ENCODE results near the gene BBS1. TPM values are rescaled to one million over a fixed set of nuclear protein-coding genes. Genes with fewer than 3 reads are reported as not detected.

The BBS1 gene
- total RNA-seq, 1 experiment from 2014 or later, result 56.1 TPM

GRCh38 chr11:66569076-66569475 lies 58.6 kb downstream of the BBS1 start:
- peak overlapping the region; percentile 66; the same call in 1 of the 2 replicates for H3K4me2 ChIP-seq
- no peak overlapping the region for H3K4me3 ChIP-seq
- intact Hi-C loops (cut with micrococcal nuclease; ENCODE audit: unreplicated experiment), result loop anchor here (2.0 kb wide), 1 partner anchor 22 kb away; the partner anchor contains the start of genes ACTN3 and ZDHHC24
- no peaks in the 10 kb centered on the region for H3K79me2 ChIP-seq (ENCODE audit: low read depth)
- no peak overlapping the region; the same call in 1 of the 2 replicates for H2AFZ ChIP-seq
- BruUV-seq (replicated peaks), result no TSS peak
- no peak overlapping the region for H3K27ac ChIP-seq
- peaks cover 5% of the 10 kb centered on the region; the same call in 1 of the 2 replicates for H3K4me1 ChIP-seq (replicated peaks; ENCODE audit: insufficient read depth)
- POLR2A ChIA-PET (ENCODE audit: unreplicated experiment), result interaction anchor here (0.5 to 0.9 kb wide), 5 partner anchors 9 to 280 kb away, joined by 3 to 9 read pairs (median 4); partner anchors contain the start of genes RBM14 and YIF1A
- H4K20me1 ChIP-seq (ENCODE audit: insufficient read depth), result no peaks in the 10 kb centered on the region
- H3K9me3 ChIP-seq (ENCODE audit: insufficient read depth, low read depth), result no peaks in the 10 kb centered on the region
- H3K9me2 ChIP-seq (ENCODE audit: insufficient read depth), result no peaks in the 10 kb centered on the region
- CTCF ChIA-PET, result no interaction called here
- no peaks in the 10 kb centered on the region for H3F3A ChIP-seq (ENCODE audit: insufficient read depth, low read depth)
- peaks cover 29% of the 10 kb centered on the region for H3K27me3 ChIP-seq (ENCODE audit: insufficient read depth, low read depth)
- DNase-seq, result no peak
- no peak for TF ChIP-seq EZH2 (IDR thresholded peaks at IDR 0.05; ENCODE audit: low read depth)
- TF ChIP-seq, protein P1, sequence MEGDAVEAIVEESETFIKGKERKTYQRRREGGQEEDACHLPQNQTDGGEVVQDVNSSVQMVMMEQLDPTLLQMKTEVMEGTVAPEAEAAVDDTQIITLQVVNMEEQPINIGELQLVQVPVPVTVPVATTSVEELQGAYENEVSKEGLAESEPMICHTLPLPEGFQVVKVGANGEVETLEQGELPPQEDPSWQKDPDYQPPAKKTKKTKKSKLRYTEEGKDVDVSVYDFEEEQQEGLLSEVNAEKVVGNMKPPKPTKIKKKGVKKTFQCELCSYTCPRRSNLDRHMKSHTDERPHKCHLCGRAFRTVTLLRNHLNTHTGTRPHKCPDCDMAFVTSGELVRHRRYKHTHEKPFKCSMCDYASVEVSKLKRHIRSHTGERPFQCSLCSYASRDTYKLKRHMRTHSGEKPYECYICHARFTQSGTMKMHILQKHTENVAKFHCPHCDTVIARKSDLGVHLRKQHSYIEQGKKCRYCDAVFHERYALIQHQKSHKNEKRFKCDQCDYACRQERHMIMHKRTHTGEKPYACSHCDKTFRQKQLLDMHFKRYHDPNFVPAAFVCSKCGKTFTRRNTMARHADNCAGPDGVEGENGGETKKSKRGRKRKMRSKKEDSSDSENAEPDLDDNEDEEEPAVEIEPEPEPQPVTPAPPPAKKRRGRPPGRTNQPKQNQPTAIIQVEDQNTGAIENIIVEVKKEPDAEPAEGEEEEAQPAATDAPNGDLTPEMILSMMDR (conservative IDR thresholded peaks at IDR 0.05), result no peak
- no peaks in the 10 kb centered on the region for H3K36me3 ChIP-seq (ENCODE audit: low read depth)

DNA sequence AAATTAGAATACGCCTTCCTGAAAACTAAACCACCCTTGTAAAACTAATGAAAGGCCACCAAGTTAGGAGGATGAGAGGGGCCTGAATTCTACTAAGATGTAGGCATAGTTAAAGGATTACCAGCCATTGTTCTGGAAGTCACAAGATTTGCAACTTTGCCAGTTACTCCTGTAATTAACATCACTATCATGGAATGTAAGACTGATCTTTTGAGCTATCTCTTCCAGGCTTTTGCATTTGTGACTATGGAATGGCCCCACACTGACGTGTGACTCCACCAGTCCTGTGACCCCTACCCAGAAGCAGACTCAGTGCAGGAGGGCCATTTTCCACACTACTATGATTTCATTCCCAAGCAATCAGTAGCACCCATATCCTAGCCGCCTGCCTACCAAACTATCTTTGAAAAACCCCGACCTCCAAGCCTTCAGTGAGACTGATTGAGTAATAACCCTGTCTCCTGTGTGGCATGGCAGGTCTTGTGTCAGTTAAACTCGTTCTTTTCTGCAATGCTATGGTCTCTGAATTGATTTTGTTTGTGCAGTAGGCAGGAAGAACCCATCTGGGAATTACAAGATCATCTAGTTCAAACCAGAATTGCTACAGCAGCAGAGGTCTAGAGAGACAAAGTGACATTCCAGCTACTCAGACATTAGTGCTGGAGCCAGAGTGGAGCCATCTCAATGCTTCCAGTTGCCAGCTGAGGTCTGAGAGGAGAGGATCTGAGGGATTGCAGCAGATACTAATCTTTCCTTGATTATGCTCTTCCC lies 59.8 kb downstream of the BBS1 start:
- H3K9me3 ChIP-seq (ENCODE audit: insufficient read depth, low read depth), result no peaks in the 10 kb centered on the region
- H2AFZ ChIP-seq, result no peak overlapping the region
- DNase-seq, result no peak
- H3K27me3 ChIP-seq (ENCODE audit: insufficient read depth, low read depth), result peaks cover 41% of the 10 kb centered on the region
- H3K27ac ChIP-seq, result no peak overlapping the region
- H3K36me3 ChIP-seq (ENCODE audit: low read depth), result no peaks in the 10 kb centered on the region
- no peaks in the 10 kb centered on the region for H4K20me1 ChIP-seq (ENCODE audit: insufficient read depth)
- H3K9me2 ChIP-seq (ENCODE audit: insufficient read depth), result no peaks in the 10 kb centered on the region
- ChIA-PET CTCF (interaction anchor here (0.6 kb wide), 1 partner anchor 725 kb away, joined by 3 read pairs; no protein-coding TSS in a partner anchor), POLR2A (ENCODE audit: unreplicated experiment) (no interaction called here)
- no peaks in the 10 kb centered on the region for H3F3A ChIP-seq (ENCODE audit: insufficient read depth, low read depth)
- BruUV-seq (replicated peaks), result no TSS peak
- H3K4me3 ChIP-seq, result no peak overlapping the region
- peaks cover 5% of the 10 kb centered on the region; the same call in 1 of the 2 replicates for H3K4me1 ChIP-seq (replicated peaks; ENCODE audit: insufficient read depth)
- no peak overlapping the region for H3K4me2 ChIP-seq
- TF ChIP-seq, protein P1 (conservative IDR thresholded peaks at IDR 0.05), result no peak
- TF ChIP-seq EZH2 (IDR thresholded peaks at IDR 0.05; ENCODE audit: low read depth), result no peak
- intact Hi-C loops (cut with micrococcal nuclease; ENCODE audit: unreplicated experiment), result no loop called here
- no peaks in the 10 kb centered on the region for H3K79me2 ChIP-seq (ENCODE audit: low read depth)

GRCh38 chr11:66570850-66571180 lies 60.4 kb downstream of the BBS1 start:
- Histone ChIP-seq H3K4me1 (replicated peaks; ENCODE audit: insufficient read depth) (peaks cover 5% of the 10 kb centered on the region; the same call in 1 of the 2 replicates), H4K20me1 (ENCODE audit: insufficient read depth) (no peaks in the 10 kb centered on the region), H3K4me3 (no peak overlapping the region), H3K27me3 (ENCODE audit: insufficient read depth, low read depth) (peaks cover 46% of the 10 kb centered on the region), H3K36me3 (ENCODE audit: low read depth) (no peaks in the 10 kb centered on the region), H2AFZ (no peak overlapping the region), H3K4me2 (no peak overlapping the region), H3K9me3 (ENCODE audit: insufficient read depth, low read depth) (no peaks in the 10 kb centered on the region), H3K9me2 (ENCODE audit: insufficient read depth) (no peaks in the 10 kb centered on the region), H3K79me2 (ENCODE audit: low read depth) (no peaks in the 10 kb centered on the region), H3K27ac (no peak overlapping the region), H3F3A (ENCODE audit: insufficient read depth, low read depth) (no peaks in the 10 kb centered on the region)
- no peak for DNase-seq
- POLR2A ChIA-PET (ENCODE audit: unreplicated experiment), result no interaction called here
- no peak for TF ChIP-seq EZH2 (IDR thresholded peaks at IDR 0.05; ENCODE audit: low read depth)
- TF ChIP-seq, protein P1 (conservative IDR thresholded peaks at IDR 0.05), result no peak
- intact Hi-C loops (cut with micrococcal nuclease; ENCODE audit: unreplicated experiment), result no loop called here
- CTCF ChIA-PET, result no interaction called here
- BruUV-seq (replicated peaks), result no TSS peak

Data from PC-9 (cell line).